ENCODE data around the gene FRMD8.

Gene FRMD8

GRCh38 chr11:65355013-65355775, 31.2 kb upstream of the FRMD8 start:
- Histone ChIP-seq H3K4me3 (ENCODE audit: low read length in 2 of 2) (peak overlapping the region; percentile 72 to 73), H3K4me1 (ENCODE audit: control insufficient read depth in 2 of 2, insufficient read depth in 2 of 2, low read length in 2 of 2) (peaks cover 15 to 18% of the 10 kb centered on the region in 2 donors), H3K27me3 (ENCODE audit: control insufficient read depth in 2 of 2, insufficient read depth in 2 of 2, low read length in 2 of 2) (peaks cover 0 to 7% of the 10 kb centered on the region in 2 donors), H3K27ac (ENCODE audit: low read depth in 2 of 2, low read length in 2 of 2) (peak overlapping the region; percentile 25 to 48), H3K9me3 (ENCODE audit: control insufficient read depth in 2 of 2, low read length in 2 of 2) (no peaks in the 10 kb centered on the region), H3K36me3 (ENCODE audit: control insufficient read depth in 2 of 2, insufficient read depth in 2 of 2, low read length in 2 of 2) (peaks cover 15 to 18% of the 10 kb centered on the region in 2 donors), H3K9ac (ENCODE audit: low read depth in 1 of 2, low read length in 2 of 2) (peak overlapping the region; percentile 41 to 63)

- H3K4me1 ChIP-seq (ENCODE audit: control insufficient read depth in 2 of 2, insufficient read depth in 2 of 2, low read length in 2 of 2) = peaks cover 15 to 18% of the 10 kb centered on the region in 2 donors
- H3K36me3 ChIP-seq (ENCODE audit: control insufficient read depth in 2 of 2, insufficient read depth in 2 of 2, low read length in 2 of 2) = peaks cover 15% of the 10 kb centered on the region in 2 donors
- H3K9ac ChIP-seq (ENCODE audit: low read depth in 1 of 2, low read length in 2 of 2) = no peak overlapping the region
- H3K27ac ChIP-seq (ENCODE audit: low read depth in 2 of 2, low read length in 2 of 2) = no peak overlapping the region
- peaks cover 0 to 7% of the 10 kb centered on the region in 2 donors for H3K27me3 ChIP-seq (ENCODE audit: control insufficient read depth in 2 of 2, insufficient read depth in 2 of 2, low read length in 2 of 2)
- peak overlapping the region; percentile 50 to 73 for H3K4me3 ChIP-seq (ENCODE audit: low read length in 2 of 2)
- H3K9me3 ChIP-seq (ENCODE audit: control insufficient read depth in 2 of 2, low read length in 2 of 2) = no peaks in the 10 kb centered on the region
Observed at GRCh38 chr11:65355776-65356393, 30.6 kb upstream of the FRMD8 start.

- H3K27ac ChIP-seq (ENCODE audit: low read depth in 2 of 2, low read length in 2 of 2) = no peak overlapping the region
- H3K4me3 ChIP-seq (ENCODE audit: low read length in 2 of 2) = no peak overlapping the region
- H3K27me3 ChIP-seq (ENCODE audit: control insufficient read depth in 2 of 2, insufficient read depth in 2 of 2, low read length in 2 of 2) = peaks cover 0 to 7% of the 10 kb centered on the region in 2 donors
- H3K4me1 ChIP-seq (ENCODE audit: control insufficient read depth in 2 of 2, insufficient read depth in 2 of 2, low read length in 2 of 2) = peaks cover 15 to 18% of the 10 kb centered on the region in 2 donors
- H3K9me3 ChIP-seq (ENCODE audit: control insufficient read depth in 2 of 2, low read length in 2 of 2) = no peaks in the 10 kb centered on the region
- H3K9ac ChIP-seq (ENCODE audit: low read depth in 1 of 2, low read length in 2 of 2) = no peak overlapping the region
- peaks cover 10 to 11% of the 10 kb centered on the region in 2 donors for H3K36me3 ChIP-seq (ENCODE audit: control insufficient read depth in 2 of 2, insufficient read depth in 2 of 2, low read length in 2 of 2)
Observed at GRCh38 chr11:65356394-65356972, 30.0 kb upstream of the FRMD8 start.

GRCh38 chr11:65357856-65358356, 28.5 kb upstream of the FRMD8 start:
- no peak overlapping the region for H3K27ac ChIP-seq (ENCODE audit: low read depth in 2 of 2, low read length in 2 of 2)
- no peaks in the 10 kb centered on the region for H3K9me3 ChIP-seq (ENCODE audit: control insufficient read depth in 2 of 2, low read length in 2 of 2)
- peaks cover 0 to 7% of the 10 kb centered on the region in 2 donors for H3K27me3 ChIP-seq (ENCODE audit: control insufficient read depth in 2 of 2, insufficient read depth in 2 of 2, low read length in 2 of 2)
- peaks cover 15 to 18% of the 10 kb centered on the region in 2 donors for H3K4me1 ChIP-seq (ENCODE audit: control insufficient read depth in 2 of 2, insufficient read depth in 2 of 2, low read length in 2 of 2)
- no peak overlapping the region for H3K9ac ChIP-seq (ENCODE audit: low read depth in 1 of 2, low read length in 2 of 2)
- H3K36me3 ChIP-seq (ENCODE audit: control insufficient read depth in 2 of 2, insufficient read depth in 2 of 2, low read length in 2 of 2) = no peaks in the 10 kb centered on the region
- no peak overlapping the region for H3K4me3 ChIP-seq (ENCODE audit: low read length in 2 of 2)

- peaks cover 7 to 8% of the 10 kb centered on the region in 2 donors for H3K4me1 ChIP-seq (ENCODE audit: control insufficient read depth in 2 of 2, insufficient read depth in 2 of 2, low read length in 2 of 2)
- H3K27ac ChIP-seq (ENCODE audit: low read depth in 2 of 2, low read length in 2 of 2) = peak overlapping the region in 1 of 2 donors; percentile 35
- H3K9ac ChIP-seq (ENCODE audit: low read depth in 1 of 2, low read length in 2 of 2) = no peak overlapping the region
- no peak overlapping the region for H3K4me3 ChIP-seq (ENCODE audit: low read length in 2 of 2)
- no peaks in the 10 kb centered on the region for H3K27me3 ChIP-seq (ENCODE audit: control insufficient read depth in 2 of 2, insufficient read depth in 2 of 2, low read length in 2 of 2)
- no peaks in the 10 kb centered on the region for H3K9me3 ChIP-seq (ENCODE audit: control insufficient read depth in 2 of 2, low read length in 2 of 2)
- H3K36me3 ChIP-seq (ENCODE audit: control insufficient read depth in 2 of 2, insufficient read depth in 2 of 2, low read length in 2 of 2) = no peaks in the 10 kb centered on the region
Observed at GRCh38 chr11:65362320-65362931, 24.0 kb upstream of the FRMD8 start.

GRCh38 chr11:65362966-65363365, 23.5 kb upstream of the FRMD8 start:
- H3K9ac ChIP-seq (ENCODE audit: low read depth in 1 of 2, low read length in 2 of 2) = no peak overlapping the region
- peak overlapping the region in 1 of 2 donors; percentile 35 for H3K27ac ChIP-seq (ENCODE audit: low read depth in 2 of 2, low read length in 2 of 2)
- H3K4me3 ChIP-seq (ENCODE audit: low read length in 2 of 2) = no peak overlapping the region

GRCh38 chr11:65363770-65364169, 22.7 kb upstream of the FRMD8 start:
- Histone ChIP-seq H3K4me3 (ENCODE audit: low read length in 2 of 2) (no peak overlapping the region), H3K27me3 (ENCODE audit: control insufficient read depth in 2 of 2, insufficient read depth in 2 of 2, low read length in 2 of 2) (no peaks in the 10 kb centered on the region), H3K27ac (ENCODE audit: low read depth in 2 of 2, low read length in 2 of 2) (no peak overlapping the region), H3K9me3 (ENCODE audit: control insufficient read depth in 2 of 2, low read length in 2 of 2) (no peaks in the 10 kb centered on the region), H3K4me1 (ENCODE audit: control insufficient read depth in 2 of 2, insufficient read depth in 2 of 2, low read length in 2 of 2) (peaks cover 7 to 10% of the 10 kb centered on the region in 2 donors), H3K9ac (ENCODE audit: low read depth in 1 of 2, low read length in 2 of 2) (no peak overlapping the region), H3K36me3 (ENCODE audit: control insufficient read depth in 2 of 2, insufficient read depth in 2 of 2, low read length in 2 of 2) (no peaks in the 10 kb centered on the region)

More at GRCh38 chr11:65362966-65363365, 23.5 kb upstream of the FRMD8 start:
- Histone ChIP-seq H3K4me1 (ENCODE audit: control insufficient read depth in 2 of 2, insufficient read depth in 2 of 2, low read length in 2 of 2) (peaks cover 7 to 10% of the 10 kb centered on the region in 2 donors), H3K9me3 (ENCODE audit: control insufficient read depth in 2 of 2, low read length in 2 of 2) (no peaks in the 10 kb centered on the region), H3K27me3 (ENCODE audit: control insufficient read depth in 2 of 2, insufficient read depth in 2 of 2, low read length in 2 of 2) (no peaks in the 10 kb centered on the region), H3K36me3 (ENCODE audit: control insufficient read depth in 2 of 2, insufficient read depth in 2 of 2, low read length in 2 of 2) (no peaks in the 10 kb centered on the region)

- Histone ChIP-seq H3K9me3 (ENCODE audit: control insufficient read depth in 2 of 2, low read length in 2 of 2) (no peaks in the 10 kb centered on the region), H3K4me1 (ENCODE audit: control insufficient read depth in 2 of 2, insufficient read depth in 2 of 2, low read length in 2 of 2) (peaks cover 7 to 14% of the 10 kb centered on the region in 2 donors), H3K27ac (ENCODE audit: low read depth in 2 of 2, low read length in 2 of 2) (peak overlapping the region; percentile 44 to 55), H3K4me3 (ENCODE audit: low read length in 2 of 2) (peak overlapping the region in 1 of 2 donors; percentile 14), H3K9ac (ENCODE audit: low read depth in 1 of 2, low read length in 2 of 2) (peak overlapping the region in 1 of 2 donors; percentile 48), H3K36me3 (ENCODE audit: control insufficient read depth in 2 of 2, insufficient read depth in 2 of 2, low read length in 2 of 2) (no peaks in the 10 kb centered on the region), H3K27me3 (ENCODE audit: control insufficient read depth in 2 of 2, insufficient read depth in 2 of 2, low read length in 2 of 2) (no peaks in the 10 kb centered on the region)
Observed at GRCh38 chr11:65366340-65366773, 20.1 kb upstream of the FRMD8 start.

- Histone ChIP-seq H3K27me3 (ENCODE audit: control insufficient read depth in 2 of 2, insufficient read depth in 2 of 2, low read length in 2 of 2) (no peaks in the 10 kb centered on the region), H3K9ac (ENCODE audit: low read depth in 1 of 2, low read length in 2 of 2) (peak overlapping the region in 1 of 2 donors; percentile 46), H3K27ac (ENCODE audit: low read depth in 2 of 2, low read length in 2 of 2) (peak overlapping the region; percentile 28 to 57), H3K9me3 (ENCODE audit: control insufficient read depth in 2 of 2, low read length in 2 of 2) (no peaks in the 10 kb centered on the region), H3K36me3 (ENCODE audit: control insufficient read depth in 2 of 2, insufficient read depth in 2 of 2, low read length in 2 of 2) (no peaks in the 10 kb centered on the region), H3K4me3 (ENCODE audit: low read length in 2 of 2) (no peak overlapping the region), H3K4me1 (ENCODE audit: control insufficient read depth in 2 of 2, insufficient read depth in 2 of 2, low read length in 2 of 2) (peaks cover 10 to 25% of the 10 kb centered on the region in 2 donors)
Observed at GRCh38 chr11:65370659-65371049, 15.8 kb upstream of the FRMD8 start.

Data from mucosa of rectum (tissue), 2 donors.